Panc1 (cell line): ENCODE measurements around the gene MSI2. TPM values are rescaled to one million over a fixed set of nuclear protein-coding genes. Genes with fewer than 3 reads are reported as not detected.

ENCODE experiments used
- ATAC-seq: fragments of 200-7000 bp; cut with Tn5 transposase; 2 replicates; pipeline ENCODE4 v1.9.1; 2020; ENCODE audit warnings: mild to moderate bottlenecking, moderate library complexity
- BruUV-seq: library from RNA; stranded (reverse); fragments of 400-500 nt; replicated peaks from 2 replicates; lab custom pipeline; 2021; lab: Mats Ljungman, UMichigan
- CTCF ChIA-PET: fragments of 300-600 bp; sonication (Branson Sonifier 250); formaldehyde crosslinking; loops from one replicate; lab custom pipeline; 2022; ENCODE audit warnings: antibody characterized with exemption; lab: Charles Lee
- POLR2A ChIA-PET: fragments of 300-600 bp; sonication (Branson Sonifier 250); formaldehyde crosslinking; loops from one replicate; lab custom pipeline; 2022; ENCODE audit warnings: antibody characterized with exemption; lab: Charles Lee
- DNase-seq: peaks from one replicate; pipeline ENCODE4 v3.0.0-alpha.2; 2010; ENCODE audit warnings: low read depth, low spot score
- H3K27ac ChIP-seq: 2 replicates; pipeline ENCODE4 v1.5.1; 2011; ENCODE audit warnings: mild to moderate bottlenecking, low read length, inconsistent platforms
- H3K27me3 ChIP-seq: fragments of 200-500 bp; sonication (Bioruptor generic); 2 replicates; pipeline ENCODE4 v1.6.0; 2014; ENCODE audit warnings: low read length, inconsistent platforms; ENCODE audit not compliant: control insufficient read depth, insufficient read depth
- H3K36me3 ChIP-seq: fragments of 200-500 bp; sonication (Bioruptor generic); 2 replicates; pipeline ENCODE4 v1.5.1; 2014; ENCODE audit warnings: inconsistent platforms, mild to moderate bottlenecking, low read length, moderate library complexity; ENCODE audit not compliant: control insufficient read depth, insufficient read depth
- H3K4me1 ChIP-seq: 2 replicates; pipeline ENCODE4 v1.5.1; 2011; ENCODE audit warnings: inconsistent platforms, mild to moderate bottlenecking, low read length, moderate library complexity; ENCODE audit not compliant: control insufficient read depth, insufficient read depth
- H3K4me3 ChIP-seq, 2 experiments: 2 replicates each; pipeline ENCODE4 v1.5.1; 2011 to 2012; ENCODE audit warnings: low read depth in 2 of 2, low read length in 2 of 2, mild to moderate bottlenecking in 2 of 2, inconsistent platforms in 1 of 2, moderate library complexity in 1 of 2
- H3K9me3 ChIP-seq: fragments of 200-500 bp; sonication (Bioruptor generic); 2 replicates; pipeline ENCODE4 v1.5.1; 2014; ENCODE audit warnings: low read depth, mild to moderate bottlenecking, inconsistent platforms, low read length, moderate library complexity; ENCODE audit not compliant: control insufficient read depth, insufficient read depth
- POLR2AphosphoS5 ChIP-seq: IDR thresholded peaks from 2 replicates; pipeline ENCODE4 v1.6.1; 2012; ENCODE audit warnings: mild to moderate bottlenecking, low read depth, low read length, moderate library complexity
- REST ChIP-seq, 2 experiments: IDR thresholded peaks; 2 replicates each; pipeline ENCODE4 v1.6.1; 2011 to 2012; ENCODE audit warnings: low read depth in 2 of 2, control low read depth in 1 of 2, low read length in 1 of 2, mild to moderate bottlenecking in 1 of 2, moderate library complexity in 1 of 2; ENCODE audit not compliant: insufficient read depth in 1 of 2
- SIN3A ChIP-seq: IDR thresholded peaks from 2 replicates; pipeline ENCODE4 v1.6.1; 2012; ENCODE audit warnings: low read depth, mild to moderate bottlenecking, low read length, moderate library complexity, borderline replicate concordance; ENCODE audit not compliant: insufficient read depth
- TCF7L2 ChIP-seq: IDR thresholded peaks from 2 replicates; pipeline ENCODE4 v1.6.1; 2011; ENCODE audit warnings: mild to moderate bottlenecking, low read depth, low read length, inconsistent platforms
- in situ Hi-C: cut with HindIII; loops from 2 replicates; pipeline ENCODE4 v1.10.0; 2016; ENCODE audit warnings: low sequenced_read_pairs, low pct_unique_long_range_greater_than_20kb
- intact Hi-C: fragments of 100-400 bp; cut with micrococcal nuclease; formaldehyde crosslinking; loops from one replicate; pipeline ENCODE4 v1.10.0; 2022; ENCODE audit not compliant: unreplicated experiment
- total RNA-seq: library from RNA; stranded (reverse); gene quantifications from one replicate; pipeline ENCODE4 v1.2.1, GENCODE V29; 2021; ENCODE audit not compliant: unreplicated experiment
- TF ChIP-seq, protein P1 (sequence below): fragments of 450-650 bp; IDR thresholded peaks from 2 replicates; pipeline ENCODE4 v1.5.1; 2017; ENCODE audit warnings: mild to moderate bottlenecking

Gene MSI2
- total RNA-seq, 1 experiment from 2014 or later, result 38.5 TPM

- intact Hi-C loops, result no loop called here
- no peak overlapping the region for H3K4me3 ChIP-seq
- H3K4me1 ChIP-seq, result no peaks in the 10 kb centered on the region
- no TSS peak for BruUV-seq
- H3K27ac ChIP-seq, result no peak overlapping the region
- TF ChIP-seq SIN3A (no peak), REST (IDR thresholded peaks at IDR 0.05; ENCODE audit: insufficient read depth in 1 of 2, low read depth in 2 of 2, low read length in 1 of 2) (no peak), POLR2AphosphoS5 (no peak), TCF7L2 (no peak)
- TF ChIP-seq, protein P1, sequence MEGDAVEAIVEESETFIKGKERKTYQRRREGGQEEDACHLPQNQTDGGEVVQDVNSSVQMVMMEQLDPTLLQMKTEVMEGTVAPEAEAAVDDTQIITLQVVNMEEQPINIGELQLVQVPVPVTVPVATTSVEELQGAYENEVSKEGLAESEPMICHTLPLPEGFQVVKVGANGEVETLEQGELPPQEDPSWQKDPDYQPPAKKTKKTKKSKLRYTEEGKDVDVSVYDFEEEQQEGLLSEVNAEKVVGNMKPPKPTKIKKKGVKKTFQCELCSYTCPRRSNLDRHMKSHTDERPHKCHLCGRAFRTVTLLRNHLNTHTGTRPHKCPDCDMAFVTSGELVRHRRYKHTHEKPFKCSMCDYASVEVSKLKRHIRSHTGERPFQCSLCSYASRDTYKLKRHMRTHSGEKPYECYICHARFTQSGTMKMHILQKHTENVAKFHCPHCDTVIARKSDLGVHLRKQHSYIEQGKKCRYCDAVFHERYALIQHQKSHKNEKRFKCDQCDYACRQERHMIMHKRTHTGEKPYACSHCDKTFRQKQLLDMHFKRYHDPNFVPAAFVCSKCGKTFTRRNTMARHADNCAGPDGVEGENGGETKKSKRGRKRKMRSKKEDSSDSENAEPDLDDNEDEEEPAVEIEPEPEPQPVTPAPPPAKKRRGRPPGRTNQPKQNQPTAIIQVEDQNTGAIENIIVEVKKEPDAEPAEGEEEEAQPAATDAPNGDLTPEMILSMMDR, result no peak
- no peaks in the 10 kb centered on the region for H3K27me3 ChIP-seq
- no peaks in the 10 kb centered on the region for H3K9me3 ChIP-seq
- ChIA-PET CTCF (no interaction called here), POLR2A (no interaction called here)
- H3K36me3 ChIP-seq, result no peaks in the 10 kb centered on the region
- no peak for ATAC-seq
- no peak for DNase-seq
- in situ Hi-C loops, result no loop called here
Observed at GRCh38 chr17:57641761-57642160, 385.4 kb downstream of the MSI2 start.

DNA sequence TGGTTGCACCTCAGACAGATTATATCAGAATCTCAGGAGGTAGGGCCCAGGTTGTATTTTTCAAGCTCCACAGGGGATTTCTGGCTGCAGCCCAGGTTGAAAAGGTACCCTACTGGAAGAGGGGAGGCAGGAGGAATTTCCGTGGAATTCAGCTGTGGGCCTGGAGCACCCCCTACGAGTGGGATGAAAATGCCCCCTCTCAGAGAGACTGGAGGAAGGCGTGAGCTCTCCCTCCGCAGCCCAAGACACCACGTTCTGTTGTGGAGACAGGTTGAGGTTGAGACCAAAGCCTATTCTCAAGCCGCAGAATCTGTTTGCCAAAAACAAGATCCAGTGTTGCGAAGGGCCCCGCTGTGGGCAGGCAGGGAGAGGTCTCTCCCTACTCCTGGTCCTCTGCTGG lies 386.7 kb downstream of the MSI2 start:
- no peaks in the 10 kb centered on the region for H3K4me1 ChIP-seq
- TF ChIP-seq SIN3A (no peak), TCF7L2 (no peak), POLR2AphosphoS5 (no peak), REST (IDR thresholded peaks at IDR 0.05; ENCODE audit: insufficient read depth in 1 of 2, low read depth in 2 of 2, low read length in 1 of 2) (no peak)
- TF ChIP-seq, protein P1, result no peak
- H3K9me3 ChIP-seq, result no peaks in the 10 kb centered on the region
- in situ Hi-C loops, result no loop called here
- intact Hi-C loops, result no loop called here
- H3K27ac ChIP-seq, result no peak overlapping the region
- CTCF ChIA-PET, result no interaction called here
- no peaks in the 10 kb centered on the region for H3K36me3 ChIP-seq
- BruUV-seq, result no TSS peak
- POLR2A ChIA-PET, result no interaction called here
- no peak for DNase-seq
- ATAC-seq, result no peak
- no peaks in the 10 kb centered on the region for H3K27me3 ChIP-seq
- H3K4me3 ChIP-seq, result no peak overlapping the region
